Measurements from ENCODE around the gene CALM3.

- no peak for TF ChIP-seq CTCF (IDR thresholded peaks at IDR 0.05; ENCODE audit: extremely low read depth in 1 of 2, insufficient read depth in 1 of 2, low read depth in 1 of 2, low read length in 2 of 2)
- no peak for TF ChIP-seq POLR2A (IDR thresholded peaks at IDR 0.05; ENCODE audit: low read depth, low read length)
- no peak for TF ChIP-seq MAX (IDR thresholded peaks at IDR 0.05; ENCODE audit: insufficient read depth, insufficient read length)
- TF ChIP-seq JUN (IDR thresholded peaks at IDR 0.05; ENCODE audit: borderline replicate concordance, insufficient read depth, insufficient read length, low read depth), result no peak
Measured at GRCh38 chr19:46596008-46596407, 5.1 kb upstream of the CALM3 start.
